NCI-H187 (cell line): ENCODE results near the gene MAP6.
A peak's percentile ranks its signal among the peaks of the same experiment; 100 is the strongest.

Experiments
- DNase-seq, 2 experiments: peaks; one replicate each; lab custom pipeline; 2025; lab: John Stamatoyannopoulos, UW

MAP6 gene

DNA sequence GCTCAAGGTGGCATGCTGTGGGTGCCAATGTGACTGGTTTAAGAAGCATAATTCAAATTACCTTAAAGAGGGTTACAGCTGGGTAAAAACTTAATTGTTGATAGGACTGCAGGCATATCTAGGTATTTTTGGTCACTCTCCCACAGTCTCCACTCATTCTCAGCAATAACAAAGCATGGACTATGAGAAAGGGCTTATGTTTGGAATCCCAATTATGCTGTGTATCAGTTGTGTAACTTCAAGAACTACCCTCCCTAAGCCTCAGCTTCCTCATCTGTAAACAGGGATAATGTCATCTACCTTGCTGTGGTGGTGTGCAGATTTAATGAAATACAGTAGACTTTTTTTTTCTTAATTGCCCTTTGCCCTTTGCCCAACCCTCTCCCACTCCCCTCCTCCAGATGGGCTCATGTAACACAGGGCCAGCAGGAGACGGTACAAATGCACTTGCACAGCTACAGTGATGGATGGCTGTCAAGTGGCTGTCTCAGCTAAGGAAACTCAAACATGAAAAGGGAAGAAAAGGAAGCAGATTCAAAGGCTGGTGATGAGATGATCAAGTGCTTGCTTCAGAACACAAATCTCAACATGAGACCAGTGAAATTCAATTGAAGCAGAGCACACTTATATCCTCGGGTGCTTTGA is 37.6 kb downstream of the MAP6 start:
- peak in 1 of 2 experiments; percentile 40 for DNase-seq

DNA sequence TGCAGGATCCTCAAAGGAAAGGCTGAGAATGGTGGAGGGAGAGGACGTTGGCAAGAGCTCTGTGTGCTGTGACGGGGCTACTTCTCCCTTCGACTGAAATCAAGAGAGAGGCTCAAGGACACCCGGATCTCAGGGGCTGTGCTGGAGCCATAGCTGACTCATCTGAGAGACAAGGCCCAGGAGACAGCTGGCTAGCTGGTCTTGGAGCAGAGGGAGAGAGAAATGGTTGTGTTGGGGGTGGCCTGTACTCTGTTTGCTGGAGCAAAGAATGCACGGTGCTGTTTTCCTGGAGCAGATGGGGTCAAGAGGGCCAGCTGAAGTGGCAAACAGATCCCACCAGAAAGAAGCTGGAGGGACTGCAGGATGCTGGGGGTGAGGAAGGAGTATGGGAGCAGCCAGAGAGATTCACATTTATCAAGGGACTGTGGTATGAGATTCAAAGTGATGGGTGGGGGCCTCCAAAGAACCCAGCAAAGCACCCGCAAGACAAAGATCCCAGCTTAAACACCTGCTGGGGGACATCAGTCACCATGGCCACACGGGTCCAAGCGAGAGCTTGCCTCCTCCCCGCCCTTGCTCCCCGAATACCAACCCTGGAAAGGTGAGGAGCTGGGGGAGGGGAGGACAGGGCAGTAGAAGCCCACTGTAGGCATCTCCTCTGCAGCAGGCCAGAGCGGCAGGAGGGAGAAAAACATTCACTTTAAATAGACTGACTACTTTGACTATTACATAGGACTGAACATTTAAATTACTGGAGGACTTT is 40.8 kb downstream of the MAP6 start:
- DNase-seq = no peak

DNA sequence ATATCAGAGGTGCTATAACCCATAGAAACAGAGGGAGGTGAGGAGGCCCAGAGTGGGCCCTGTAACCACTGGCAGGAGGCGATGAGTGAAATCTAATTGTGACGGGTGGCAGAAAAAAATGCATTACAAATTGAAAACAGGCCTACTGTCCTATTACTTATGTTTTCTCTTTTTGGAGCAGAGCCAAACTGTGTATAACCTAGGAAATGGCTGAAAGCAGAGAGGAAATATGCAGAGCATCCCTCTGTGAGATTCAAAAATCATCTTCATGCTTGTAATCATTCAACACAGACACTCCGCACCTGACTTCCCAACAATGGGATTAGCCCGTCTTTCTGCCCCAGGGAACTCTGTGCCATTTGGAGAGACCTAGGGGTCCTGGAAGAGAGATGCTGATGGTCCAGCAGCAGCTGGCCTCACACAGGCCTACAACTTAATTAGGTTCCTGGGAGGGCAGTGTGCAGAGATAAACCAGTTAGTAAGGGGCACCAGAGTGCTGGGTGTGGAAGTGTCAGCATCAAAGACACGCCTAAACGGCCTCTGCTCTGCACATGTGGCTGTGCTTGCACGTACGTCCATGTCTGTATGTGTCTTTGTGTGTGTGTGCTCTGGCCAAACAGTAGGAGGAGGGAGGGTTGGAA is 41.8 kb downstream of the MAP6 start:
- peak in 1 of 2 experiments; percentile 23 for DNase-seq

DNA sequence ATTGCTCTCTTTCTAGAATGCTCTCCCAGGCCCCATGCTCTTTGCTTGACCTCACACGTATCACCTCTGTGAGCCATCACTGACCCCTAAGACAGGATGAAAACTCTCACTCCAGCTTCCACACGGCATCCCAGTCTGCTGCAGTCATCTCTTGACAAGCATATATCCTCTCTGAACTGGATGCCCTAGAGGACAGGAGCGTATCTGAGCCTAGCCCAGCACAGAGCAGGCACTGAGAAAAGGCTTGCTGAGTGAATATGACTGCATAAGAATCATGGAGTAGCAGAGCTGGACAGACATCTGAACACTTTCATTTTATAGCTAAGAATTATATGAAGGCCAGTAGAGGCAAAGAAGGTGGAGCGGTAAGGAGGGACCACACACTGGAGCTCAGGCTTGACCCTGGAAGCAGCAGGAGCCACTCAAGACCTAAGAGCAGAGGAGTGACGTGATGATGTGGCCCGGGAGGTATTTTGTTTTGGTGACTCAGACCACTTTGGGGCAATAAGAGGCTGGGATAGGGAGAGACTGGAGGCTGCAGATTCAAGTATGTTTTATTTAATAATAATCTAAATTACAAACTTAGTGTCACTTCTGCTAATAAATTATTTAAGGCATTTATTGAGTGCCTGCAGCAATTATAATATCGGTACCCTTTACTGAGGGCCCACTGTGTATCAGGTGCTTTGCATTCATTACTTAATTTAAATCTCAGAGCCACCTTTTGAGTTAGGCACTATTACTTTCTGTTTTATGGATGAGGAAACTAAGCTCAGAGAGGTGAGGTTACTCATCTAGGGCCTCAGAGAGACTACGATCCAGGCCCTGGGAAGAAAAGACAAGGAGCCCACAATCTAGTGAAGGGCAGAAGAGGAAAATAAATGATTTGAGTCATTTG is 42.6 kb downstream of the MAP6 start:
- DNase-seq = no peak

DNA sequence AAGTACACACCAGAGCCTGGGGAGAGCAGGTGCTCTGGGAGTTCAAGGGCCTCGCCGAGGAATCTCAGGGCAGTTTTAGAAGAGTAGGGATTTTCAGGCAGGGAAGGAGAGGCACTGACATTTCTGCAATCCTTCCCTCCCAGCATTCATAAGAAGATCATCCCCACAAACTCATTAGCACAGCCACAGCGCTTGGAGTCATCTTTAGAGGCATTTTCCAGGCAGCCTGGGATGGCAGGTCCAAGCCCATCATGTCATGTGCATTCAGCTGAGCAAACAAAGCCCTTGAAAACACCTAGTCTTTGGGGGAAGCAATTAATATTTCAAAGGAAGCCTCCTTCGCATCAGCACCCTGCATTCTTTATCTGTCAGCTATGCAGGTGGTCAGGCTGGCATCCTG is 43.8 kb downstream of the MAP6 start:
- DNase-seq = peak; percentile 60 to 80

DNA sequence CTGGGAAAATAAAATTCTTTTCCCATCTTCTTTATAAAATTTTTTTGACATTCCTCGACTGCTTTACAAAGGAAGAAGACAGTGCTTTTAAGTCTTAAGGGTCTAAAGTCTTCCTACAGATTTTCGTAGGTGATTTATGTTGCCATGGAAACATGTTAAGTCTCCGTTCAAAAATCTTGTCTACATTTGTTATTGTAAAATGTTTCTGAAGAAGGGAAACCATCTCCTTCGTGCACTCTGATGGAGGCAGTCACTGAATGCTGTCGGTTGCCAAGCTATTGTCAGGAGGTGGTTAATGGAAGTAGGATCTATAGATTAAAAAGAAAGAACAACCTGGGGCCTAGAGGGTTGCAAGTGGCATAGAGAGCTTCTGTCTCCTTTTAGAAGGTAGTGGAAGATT is 52.6 kb downstream of the MAP6 start:
- DNase-seq = no peak

DNA sequence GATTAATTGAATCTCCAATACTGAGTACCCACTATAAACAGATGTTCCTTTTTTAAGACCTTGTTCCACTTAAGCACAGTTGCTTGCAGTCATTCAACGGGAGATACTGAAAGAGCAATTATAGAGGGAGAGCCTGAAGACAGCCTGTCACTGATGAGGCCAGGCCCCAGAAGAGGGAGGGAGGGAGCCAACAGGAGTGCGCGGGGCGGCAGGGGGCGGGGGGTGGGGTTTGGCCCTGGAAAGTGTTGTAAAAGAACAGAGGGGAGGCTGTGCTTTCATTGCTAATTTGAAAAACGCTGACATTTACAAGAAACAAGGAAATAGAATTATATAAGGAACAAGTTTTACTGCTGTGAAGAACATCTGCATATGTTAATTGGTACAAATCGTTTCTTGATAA is 53.1 kb downstream of the MAP6 start:
- no peak for DNase-seq

DNA sequence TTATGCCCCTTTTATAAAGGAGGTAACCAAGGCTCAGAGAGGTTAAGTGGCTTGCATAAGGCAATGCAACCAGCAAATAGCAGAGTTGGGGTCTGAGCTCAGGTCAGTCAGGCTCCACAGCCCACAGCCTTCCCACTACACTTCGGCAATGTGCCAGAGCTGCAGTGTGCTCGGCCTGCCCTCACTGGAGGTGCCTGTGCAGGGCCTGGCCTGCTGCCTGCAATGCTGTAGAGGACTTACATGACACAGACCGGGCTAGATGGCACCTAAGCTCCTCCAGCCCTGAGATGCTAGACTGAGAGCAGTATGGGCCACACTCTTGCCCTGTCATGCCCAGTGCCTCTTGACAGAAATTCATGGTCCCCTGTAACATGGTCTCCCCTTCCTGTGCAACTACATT is 57.0 kb downstream of the MAP6 start:
- DNase-seq = no peak

DNA sequence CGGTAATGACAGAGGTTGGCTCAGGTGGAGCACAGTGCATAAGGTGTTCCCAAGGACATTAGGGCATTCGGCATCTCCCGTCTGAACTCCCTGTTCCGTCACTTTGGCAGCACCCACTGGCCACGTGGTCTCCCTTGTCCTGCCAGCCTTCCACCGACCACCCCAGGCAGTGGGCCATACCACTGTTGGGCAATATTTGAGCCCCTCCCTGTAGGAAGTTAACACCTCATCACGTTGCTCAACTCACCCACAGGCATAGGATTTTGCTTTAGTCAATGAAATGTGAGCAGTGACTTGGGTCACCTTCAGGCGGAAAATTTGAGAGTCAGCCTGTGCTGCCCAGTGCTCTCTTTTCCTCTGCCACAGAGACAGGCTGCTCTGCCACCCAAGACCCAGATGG is 62.7 kb downstream of the MAP6 start:
- no peak for DNase-seq

DNA sequence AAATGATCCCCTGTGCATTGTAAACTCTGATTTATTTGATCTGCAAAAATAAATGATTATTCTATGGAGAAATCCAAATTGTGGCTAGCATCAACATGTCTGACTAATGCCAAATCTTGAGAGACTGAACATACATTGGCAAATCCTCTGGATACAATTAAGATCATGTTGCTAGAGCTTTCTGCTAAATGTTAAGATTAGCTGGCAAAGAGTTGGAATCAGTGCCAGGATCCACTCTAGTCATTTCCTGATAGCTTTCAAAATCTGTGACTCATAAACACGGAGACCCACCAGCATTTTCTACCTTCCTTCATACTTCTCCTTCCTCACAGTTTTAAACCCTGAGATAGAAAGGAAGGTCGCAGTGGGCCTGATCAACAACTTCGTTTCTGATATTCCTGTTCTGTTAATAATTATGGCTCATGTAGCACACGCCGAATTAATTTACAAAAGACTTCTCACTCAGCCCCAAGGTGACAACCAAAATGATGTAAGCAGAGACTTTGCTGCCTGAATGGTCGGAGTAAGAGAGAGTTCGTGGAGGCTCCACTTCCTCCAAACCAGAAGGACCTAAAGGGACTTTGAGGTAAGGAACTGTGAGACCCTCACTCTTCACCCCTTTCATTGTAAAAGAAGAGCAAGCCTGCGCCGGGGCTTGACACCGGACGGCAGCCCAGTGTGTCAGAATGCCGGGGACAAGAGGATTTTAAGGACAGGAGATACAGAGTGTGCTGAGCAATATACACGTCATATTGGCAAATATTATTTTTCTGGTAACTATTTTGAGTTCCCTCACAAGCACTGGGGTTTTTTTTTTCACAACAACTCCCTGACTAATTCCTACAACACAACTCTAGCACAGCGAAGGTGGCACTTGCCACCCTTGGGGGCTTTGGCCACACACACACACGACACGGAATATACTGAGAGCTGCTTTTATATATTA is 64.8 kb downstream of the MAP6 start:
- DNase-seq = no peak

DNA sequence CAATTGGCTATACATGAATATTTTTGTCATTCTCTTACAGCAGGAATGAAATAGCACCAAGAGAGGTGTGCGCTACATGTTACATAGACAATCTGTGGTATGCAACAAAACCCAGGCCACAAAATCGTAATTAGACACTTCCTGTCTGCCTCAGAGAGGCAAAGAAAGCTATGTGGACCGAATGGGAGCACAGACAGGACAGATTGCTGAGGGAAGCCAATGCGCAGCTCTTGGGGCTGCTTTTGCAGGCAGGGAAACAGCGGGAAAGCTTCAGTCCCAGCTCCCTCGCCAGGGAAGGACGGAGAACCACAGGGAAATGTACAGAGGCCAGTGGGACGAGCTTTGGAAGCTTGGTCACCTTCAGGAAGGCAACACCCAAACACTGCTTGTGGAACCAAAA is 65.9 kb downstream of the MAP6 start:
- DNase-seq = no peak

DNA sequence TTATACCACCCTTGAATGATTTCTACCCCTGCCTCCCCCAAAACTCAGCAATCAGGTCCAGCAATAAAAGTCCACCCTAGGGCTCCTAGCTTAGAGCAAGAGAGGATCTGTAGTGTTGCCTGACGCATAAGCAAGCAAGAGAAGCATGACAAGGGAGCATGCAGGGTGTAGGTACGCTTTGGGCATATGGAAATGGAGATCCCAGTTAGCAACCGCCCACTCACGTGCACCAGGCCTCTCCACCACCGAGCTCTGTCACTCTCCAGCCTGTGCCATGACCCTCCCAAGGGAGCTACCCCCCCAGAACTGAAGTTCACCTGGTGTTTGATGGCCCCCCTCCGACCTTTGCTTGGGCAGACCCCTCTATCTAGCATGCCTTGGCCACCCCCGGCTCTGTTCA is 67.3 kb downstream of the MAP6 start:
- DNase-seq = no peak

DNA sequence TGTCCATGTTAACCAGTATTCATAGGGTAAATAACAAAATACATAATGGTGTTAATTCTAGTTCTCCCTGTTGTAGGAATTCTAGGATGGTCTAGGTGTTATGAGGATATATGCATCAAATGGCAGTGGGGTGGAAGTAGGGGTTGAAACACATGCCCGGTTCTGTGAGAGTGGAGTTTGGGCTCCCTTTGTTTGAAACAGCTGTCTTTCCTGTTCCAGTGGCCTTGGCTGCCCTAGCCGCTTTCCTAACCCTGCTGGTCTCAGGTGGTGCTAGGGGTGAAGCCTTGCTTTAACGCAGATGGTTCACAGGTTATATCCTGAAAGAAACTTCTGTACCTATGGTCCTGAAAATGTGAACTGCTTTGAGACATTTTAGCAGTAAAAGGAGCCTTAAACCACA is 68.5 kb downstream of the MAP6 start:
- no peak for DNase-seq

DNA sequence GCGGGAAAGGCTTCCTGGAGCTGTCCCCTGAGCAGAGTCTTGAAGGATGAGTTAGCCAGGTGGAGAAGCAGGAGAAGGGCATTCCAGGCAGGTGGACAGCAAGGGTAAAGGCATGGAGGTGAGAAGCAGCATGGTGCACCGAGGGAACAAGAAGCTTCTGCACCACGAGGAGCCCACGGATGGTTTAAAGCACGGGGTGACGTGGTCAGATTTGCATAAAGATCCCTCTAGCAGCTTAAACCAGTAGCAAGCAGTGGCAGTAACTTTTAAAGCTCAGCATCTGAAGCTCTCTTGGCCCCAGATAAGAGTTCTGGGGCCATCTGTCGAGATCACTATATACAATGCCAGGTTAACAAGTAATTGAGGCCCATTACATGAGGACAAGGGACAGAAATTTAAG is 69.9 kb downstream of the MAP6 start:
- no peak for DNase-seq

DNA sequence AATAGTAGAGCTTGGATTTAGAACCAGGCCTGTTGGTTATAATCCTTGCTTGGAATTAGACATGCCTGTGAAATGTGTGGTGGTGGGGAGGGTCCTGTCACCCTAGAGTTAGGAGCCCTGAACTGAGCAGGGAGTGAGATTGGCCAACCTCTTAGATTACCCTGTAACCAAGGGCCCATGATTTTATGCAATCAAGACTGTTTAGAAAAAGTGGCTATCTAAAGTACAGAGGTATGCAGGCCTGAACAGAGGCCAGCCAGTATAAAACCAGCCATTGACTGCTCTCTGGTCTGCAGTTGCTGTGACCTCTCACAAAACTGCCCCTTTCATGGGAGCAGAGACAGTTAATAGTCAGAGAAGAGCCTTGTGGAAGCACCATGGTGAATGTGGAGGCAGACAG is 70.6 kb downstream of the MAP6 start:
- no peak for DNase-seq

DNA sequence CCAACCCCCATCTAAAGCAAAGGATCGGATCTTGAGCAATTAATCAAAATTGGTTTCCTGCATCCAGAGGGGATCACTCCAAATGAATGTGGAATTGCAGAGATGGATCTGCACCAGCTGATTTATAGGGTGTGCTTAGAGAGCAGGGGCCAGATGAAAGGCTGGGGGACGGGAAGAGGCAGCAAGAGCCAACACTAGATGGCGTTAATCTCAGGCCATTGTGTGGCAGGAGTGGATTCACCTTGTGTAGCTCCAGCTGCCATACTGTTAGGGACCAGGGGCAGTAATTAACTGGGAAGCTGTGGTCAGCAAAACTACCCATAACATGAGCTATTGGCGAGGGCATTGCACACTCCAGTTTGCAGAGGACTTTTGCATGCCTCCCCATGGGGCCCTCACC is 71.2 kb downstream of the MAP6 start:
- peak; percentile 61 to 64 for DNase-seq

DNA sequence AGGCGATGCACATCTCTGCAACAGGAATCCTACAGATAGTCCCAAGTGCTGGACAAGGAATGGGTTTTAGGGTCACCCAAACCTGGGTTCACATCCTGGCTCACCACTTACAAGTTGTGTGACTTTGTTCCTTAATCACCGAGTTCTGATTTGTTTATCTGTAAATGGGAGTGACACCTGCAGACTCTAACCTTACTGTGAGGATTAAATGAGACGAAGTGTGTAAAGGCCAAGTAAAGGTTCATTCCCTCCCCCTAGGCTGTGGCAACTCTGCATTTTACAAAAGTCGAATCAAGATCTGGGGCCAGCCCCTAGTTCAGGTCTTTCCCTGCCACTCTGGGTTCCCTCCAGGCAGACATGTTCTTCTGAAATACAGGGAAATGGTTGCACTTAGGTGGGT is 71.9 kb downstream of the MAP6 start:
- no peak for DNase-seq

DNA sequence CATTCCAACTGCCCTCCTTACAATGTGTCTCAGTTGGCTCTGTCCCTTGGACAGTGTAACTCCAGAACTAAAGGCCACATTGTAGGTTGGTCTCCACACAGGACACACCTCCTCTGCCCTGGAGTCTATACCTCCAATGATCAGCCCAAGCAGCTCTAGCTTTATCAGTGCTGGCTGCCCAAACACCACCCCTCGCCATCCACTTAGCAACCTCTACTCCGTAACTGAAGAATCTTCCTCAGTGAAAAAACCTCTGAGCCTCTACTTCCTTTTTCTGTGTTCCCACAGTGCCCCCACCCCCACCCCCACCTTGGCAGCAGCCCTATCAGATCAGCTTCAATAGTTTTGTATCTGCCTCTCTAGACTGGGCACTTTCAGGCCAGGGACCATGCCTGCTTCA is 73.4 kb downstream of the MAP6 start:
- no peak for DNase-seq

DNA sequence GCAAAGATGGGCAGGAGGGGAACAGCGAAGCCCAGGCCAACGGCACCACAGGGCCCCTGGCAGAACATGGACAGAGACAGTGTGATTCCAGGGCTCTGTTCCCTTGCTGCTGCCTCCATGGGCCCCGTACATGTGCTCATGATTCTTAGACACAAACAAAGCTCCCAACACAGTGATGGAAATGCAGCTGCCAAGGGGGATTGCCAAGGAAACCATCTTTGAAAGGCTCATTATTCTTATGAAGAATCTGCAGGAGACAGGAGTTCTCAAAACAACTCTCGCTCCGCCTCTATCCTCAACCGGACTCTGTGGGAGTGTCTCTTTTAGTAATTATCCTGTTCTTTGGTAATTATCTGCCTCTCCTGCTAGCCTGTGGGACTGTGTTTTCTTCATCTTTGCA is 74.6 kb downstream of the MAP6 start:
- no peak for DNase-seq

DNA sequence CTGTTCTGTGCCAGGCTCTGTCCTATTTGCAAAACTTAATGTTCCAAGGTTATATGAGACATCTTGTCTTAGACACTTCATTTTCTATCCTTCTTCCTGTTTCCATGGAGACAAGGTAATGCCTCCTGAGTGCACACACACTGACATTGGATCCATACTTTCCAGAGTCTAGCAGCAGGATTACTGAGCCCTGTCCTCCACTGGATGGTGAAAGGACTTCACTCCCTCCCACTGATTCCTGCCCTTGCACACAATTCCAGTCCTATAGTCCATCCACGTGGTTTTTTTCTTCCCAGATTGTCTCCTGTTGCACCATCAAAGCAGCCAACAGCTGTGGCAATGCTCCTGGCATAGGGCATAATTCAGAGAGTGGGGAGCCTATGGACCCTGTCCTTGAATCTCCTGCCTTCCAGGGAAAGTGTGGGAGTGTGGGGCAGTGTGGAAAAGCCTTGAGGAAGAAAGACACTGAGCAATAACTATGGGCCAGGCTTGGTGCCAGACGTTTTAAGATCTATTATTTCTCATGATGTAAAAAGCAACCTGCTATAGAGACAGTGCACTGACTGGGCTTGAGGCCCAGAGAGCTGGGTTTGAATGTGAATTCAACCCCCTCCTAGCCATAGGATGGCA is 75.4 kb downstream of the MAP6 start:
- peak; percentile 63 to 78 for DNase-seq

DNA sequence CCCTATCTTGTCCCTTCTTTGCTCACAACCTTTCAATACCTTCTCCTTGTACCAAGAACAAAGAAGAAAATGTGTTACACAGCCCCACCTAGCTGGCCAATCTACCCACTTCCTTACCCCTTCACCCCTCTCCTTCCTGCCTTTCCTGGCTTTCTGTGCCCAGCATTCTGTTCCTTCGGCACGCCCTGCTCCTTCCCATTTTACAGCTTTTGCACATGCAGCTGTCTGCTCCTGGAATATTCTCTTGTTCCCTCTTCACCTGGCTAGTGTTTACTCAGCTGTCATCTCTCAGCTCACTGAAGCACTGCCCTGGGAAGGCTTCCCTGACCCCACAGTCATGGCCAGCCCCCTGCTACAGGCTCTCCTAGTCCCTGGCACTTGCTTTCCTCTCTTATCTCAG is 76.1 kb downstream of the MAP6 start:
- DNase-seq = peak; percentile 63 to 68
